GM21367 (cell line): Measurements from ENCODE around the gene FOXL3.

Experiments
- ATAC-seq: cut with Tn5 transposase; IDR thresholded peaks from one replicate; pipeline ENCODE4 v1.9.1; 2021; ENCODE audit not compliant: unreplicated experiment

FOXL3 gene

GRCh38 chr7:265998-266850, 23.7 kb upstream of the FOXL3 start:
- no peak for ATAC-seq

DNA sequence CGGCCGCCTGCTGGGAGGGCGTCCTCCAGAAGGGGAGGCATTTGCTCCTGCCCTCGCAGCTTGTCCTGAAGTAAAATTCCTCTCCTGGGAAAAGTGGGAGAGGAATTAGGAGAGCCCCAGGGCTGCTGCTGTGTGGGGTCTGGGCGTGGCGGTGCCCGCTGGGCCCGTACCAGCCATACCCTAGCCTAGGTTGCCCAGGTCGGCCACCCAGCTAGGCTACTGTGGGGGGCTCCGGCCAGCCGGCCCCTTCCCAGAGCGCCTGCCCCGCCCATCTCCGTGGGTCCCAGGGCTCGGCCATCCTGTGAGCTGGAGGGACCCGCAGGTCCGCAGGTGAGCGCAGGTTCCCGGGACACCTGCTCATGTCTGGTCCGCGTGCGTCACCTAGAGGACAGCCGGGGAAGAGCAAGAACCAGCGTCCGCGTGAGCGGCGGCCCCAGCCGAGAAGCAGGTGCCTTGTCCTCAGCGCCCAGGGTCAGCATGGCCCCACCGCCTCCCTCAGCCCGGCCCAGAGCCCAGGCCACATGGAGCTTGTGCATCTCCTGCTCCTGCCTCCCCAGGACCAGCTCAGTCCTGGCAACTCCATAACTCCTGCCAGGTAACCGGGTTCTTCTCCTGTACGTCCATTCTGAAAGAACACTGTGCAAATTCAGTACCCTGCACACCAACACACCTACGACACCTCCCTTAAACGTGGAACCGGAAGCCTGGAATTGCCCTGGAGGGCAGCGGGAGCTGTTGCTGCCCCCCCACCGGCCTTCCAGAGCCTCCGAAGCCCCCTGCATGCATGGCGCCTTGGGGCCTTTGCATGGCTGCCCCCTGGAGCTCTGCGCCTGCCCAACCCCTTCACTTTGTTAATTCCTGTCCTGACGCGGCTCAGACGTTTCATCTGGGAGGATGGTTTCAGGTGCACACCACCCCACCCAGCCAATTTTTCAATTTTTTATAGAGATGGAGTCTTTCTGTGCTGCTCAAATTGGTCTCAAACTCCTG, 22.8 kb upstream of the FOXL3 start:
- no peak for ATAC-seq

- ATAC-seq = no peak
These were observed 21.0 kb upstream of the FOXL3 start for GRCh38 chr7:268991-269390.

GRCh38 chr7:269721-270120, 20.2 kb upstream of the FOXL3 start:
- ATAC-seq = no peak

- ATAC-seq = no peak
These were observed 19.5 kb upstream of the FOXL3 start for GRCh38 chr7:270351-270983.

- ATAC-seq = no peak
These were observed 18.5 kb upstream of the FOXL3 start for GRCh38 chr7:271266-272107.

- no peak for ATAC-seq
These were observed 17.8 kb upstream of the FOXL3 start for GRCh38 chr7:272108-272615.

DNA sequence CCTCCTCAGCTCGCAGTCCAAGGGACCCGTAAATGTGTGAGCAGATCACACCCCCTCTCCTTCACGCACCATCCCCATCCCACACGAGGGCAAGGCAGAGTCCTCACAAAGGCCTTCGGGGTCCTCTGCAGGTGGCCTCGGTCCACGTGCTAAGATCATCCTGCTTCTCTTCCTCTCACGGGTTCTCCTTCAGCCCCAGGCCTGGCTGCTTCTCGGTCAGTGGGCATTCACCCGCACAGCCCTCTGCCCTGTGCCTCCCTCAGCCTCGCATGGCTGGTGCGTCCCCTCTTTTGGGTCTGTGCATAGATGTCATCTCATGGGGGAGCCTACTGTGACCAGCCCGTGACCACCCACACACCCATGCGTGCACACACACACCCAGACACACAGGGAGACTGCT, 17.3 kb upstream of the FOXL3 start:
- no peak for ATAC-seq

DNA sequence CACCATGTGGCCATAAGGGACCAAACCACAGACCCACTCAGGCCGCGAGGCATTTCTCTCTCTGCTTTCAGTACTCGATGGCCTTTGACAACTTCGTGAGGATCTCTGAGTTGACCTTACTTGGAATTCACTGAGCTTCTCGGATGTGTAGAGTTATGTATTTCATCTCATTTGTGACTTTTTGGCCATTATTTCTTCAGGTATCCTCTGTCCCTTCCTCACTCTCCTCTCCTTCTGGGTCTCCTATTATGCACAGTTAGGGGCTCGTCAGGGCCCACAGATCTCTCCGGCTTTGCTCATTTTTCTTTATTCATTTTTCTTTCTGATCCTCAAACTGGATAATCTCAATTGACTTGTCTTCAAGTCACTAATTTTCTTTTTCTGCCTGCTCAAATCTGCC, 16.6 kb upstream of the FOXL3 start:
- no peak for ATAC-seq

DNA sequence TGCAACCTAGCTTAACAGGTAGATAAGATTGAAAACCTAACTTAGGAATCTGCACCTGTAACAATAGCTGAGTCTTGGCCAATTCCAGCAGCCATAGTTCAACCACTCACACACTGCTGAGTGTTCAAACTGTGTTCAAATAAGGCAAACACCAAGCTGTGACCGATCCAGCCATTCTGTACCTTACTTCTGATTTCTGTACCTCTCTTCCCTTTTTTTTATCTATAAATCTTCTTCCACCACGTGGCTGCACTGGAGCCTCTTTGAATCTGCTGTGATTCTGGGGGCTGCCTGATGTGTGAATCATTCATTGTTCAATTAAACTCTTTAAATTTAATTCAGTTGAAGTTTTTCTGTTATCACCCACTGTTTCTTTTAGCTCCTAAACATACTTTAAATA, 15.7 kb upstream of the FOXL3 start:
- ATAC-seq = no peak

DNA sequence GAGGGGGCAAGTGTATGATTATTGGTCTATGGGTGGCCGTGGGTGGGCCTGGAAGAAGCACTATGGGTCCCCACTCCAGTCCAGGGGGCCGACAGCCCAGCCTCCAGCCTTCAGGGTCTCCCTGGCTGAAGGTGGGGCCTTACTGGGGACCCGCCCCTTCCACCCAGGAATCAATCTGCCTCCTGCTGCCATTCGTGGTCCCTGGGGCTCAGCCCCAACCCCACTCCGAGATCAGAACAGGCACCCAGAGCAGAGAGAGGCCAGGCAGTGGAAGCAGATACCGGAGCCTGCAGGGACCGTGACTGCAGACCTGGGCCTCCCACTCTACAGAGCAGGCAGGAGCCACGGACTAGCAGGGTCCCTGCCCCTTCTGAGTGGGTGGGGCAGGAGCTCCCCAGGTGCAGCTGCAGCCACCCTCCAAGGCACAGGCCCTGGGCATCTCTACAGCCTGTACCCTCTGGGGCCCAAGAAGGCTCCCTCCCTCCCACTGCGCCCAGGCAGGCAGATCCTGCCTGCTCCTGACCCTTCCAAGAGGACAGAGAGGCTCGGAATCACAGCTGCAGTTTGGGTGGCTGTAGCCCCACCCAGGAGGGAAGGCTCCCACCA, 13.6 kb upstream of the FOXL3 start:
- ATAC-seq = no peak

DNA sequence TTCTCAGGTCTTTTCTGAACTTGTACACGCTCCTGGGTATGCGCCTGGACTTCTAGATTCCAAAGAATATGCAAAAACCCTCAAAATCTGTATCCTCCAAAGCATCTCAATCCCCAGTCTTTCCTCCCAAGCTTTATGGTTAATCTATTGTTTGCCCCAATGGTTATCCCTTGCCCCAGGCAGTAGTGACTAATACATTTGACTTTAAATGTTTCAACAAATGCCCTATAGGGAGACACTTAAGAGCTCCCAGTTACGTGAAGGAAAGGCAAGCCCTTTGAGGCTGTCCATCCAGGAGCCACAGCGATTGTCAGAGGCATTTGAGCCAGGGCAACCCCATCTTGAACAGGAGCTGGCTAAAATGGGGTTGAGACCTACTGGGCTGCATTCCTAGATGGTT, 12.7 kb upstream of the FOXL3 start:
- ATAC-seq = no peak

DNA sequence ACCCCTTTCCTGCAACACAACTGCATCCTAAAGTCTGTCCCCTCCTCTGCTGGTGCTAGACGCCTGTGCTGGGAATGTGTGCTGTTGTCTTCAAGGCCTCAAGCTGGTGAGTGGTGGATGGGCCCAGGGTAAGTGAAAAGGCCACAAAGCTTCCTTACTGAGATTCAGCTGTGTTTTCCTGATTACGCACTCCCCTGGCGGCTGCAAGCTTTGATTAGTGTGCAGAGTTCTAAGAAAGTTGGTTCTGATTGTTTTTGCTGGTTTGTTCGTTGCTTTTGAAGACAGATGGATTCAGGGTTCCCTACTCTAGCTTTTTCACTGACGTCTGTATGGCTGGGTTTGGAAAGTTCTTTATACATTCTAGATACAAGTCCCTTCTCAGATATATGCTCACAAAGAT, 11.9 kb upstream of the FOXL3 start:
- ATAC-seq = no peak

DNA sequence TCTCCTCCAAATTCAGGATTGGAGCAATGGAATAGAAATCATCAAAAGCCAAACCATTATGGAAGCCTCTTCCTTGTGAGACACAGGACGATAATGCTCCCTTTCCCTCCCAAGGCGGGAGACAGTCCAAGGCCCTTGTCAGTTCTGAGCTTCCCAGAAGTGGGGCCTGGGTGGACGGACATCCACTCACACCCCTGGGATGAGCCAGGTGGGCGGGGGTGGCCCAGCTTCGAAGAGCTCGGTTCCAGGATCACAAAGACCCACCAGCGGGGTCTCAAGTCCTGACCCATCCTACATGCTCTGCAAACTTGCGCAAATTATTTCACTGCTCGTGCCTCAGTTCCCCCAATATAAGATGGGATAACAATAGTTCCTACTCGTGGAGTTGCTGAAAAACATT, 10.1 kb upstream of the FOXL3 start:
- no peak for ATAC-seq

GRCh38 chr7:280461-280860, 9.5 kb upstream of the FOXL3 start:
- no peak for ATAC-seq

GRCh38 chr7:281637-282036, 8.3 kb upstream of the FOXL3 start:
- ATAC-seq = no peak

DNA sequence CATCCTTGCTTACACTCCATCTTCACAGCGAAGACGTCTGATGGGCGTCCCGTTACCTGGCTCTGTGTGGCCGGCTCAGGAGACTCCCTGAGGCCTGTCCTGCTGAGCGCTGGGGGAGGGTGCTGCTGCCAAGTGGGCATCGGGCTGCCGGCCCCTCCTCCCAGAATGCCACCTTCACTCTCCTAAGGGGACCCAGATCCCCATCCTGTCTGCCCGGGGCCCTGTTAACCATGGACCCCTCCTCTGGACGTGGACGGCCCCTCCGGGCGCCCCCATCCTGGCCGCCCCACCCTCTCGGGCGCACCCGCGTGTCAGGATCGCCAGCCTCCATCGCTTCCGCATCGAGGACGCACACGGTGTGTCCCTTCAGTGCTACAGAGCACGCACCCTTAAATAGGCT, 7.3 kb upstream of the FOXL3 start:
- no peak for ATAC-seq

DNA sequence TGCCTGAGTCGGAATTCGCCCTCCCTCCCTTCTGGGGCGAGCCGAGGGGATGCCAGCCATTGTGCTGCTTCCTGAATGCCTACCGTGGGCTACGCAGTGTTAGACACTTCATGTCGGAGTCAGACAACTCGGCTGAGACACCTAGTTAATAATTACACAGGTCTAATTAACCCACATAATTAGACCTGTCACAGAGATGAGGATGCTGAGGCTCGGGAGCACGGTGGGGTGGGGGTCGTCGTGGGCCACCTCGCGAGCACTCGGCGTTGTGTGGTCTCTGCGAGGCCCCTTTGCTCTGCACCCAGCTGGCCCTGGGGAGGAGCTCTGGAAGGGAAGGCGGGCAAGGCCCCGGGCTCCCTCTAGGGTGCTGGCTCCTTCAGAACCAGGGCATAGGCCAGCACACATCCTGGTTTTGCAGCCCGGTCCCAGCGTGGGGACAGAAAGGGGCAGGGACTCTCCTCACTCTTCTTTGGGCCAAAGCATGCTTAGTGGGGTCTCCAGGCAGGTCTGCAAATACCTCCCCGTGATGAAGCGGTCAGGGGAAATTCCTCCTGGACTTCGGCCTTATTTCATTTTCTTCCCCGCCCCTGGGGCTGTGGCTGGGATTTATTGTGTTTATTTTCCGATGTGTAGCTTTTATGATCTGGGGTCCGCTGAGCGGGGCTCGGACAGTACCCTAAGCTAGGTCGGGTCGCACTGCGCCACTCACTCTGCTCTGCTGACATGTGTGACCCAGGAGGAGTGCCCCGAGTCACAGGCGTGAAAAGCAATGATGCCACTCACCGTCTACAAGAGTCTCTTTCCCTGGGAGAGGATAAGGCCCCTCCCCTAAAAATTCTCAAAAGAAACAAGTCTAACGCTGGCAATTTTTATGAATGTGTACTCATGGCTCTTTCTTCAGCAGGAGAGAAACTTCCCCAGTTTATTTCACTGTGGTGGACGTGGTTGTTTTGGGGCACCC, 4.9 kb upstream of the FOXL3 start:
- no peak for ATAC-seq

- no peak for ATAC-seq
These were observed 4.2 kb upstream of the FOXL3 start for GRCh38 chr7:285731-286130.
